ENCODE measurements around the gene CATSPER1.
"Not testable (repeated sequence)": the region's sequence is repeated elsewhere in the genome, so short reads cannot be mapped to it uniquely, and the experiment has no call there.

Gene CATSPER1

GRCh38 chr11:66016793-66017177, 9.5 kb downstream of the CATSPER1 start:
- Histone ChIP-seq H3K27me3 (ENCODE audit: control insufficient read depth, insufficient read depth, low read length) (peaks cover 17% of the 10 kb centered on the region), H3K27ac (ENCODE audit: low read depth, low read length) (no peak overlapping the region), H3K4me3 (ENCODE audit: low read depth, low read length) (no peak overlapping the region), H3K9ac (ENCODE audit: low read length) (no peak overlapping the region), H3K36me3 (ENCODE audit: control insufficient read depth, insufficient read depth, low read length) (no peaks in the 10 kb centered on the region), H3K9me3 (ENCODE audit: control insufficient read depth, insufficient read depth, low read depth, low read length) (no peaks in the 10 kb centered on the region), H3K4me1 (ENCODE audit: control insufficient read depth, insufficient read depth, low read length) (peaks cover 7% of the 10 kb centered on the region; the same call in 1 of the 2 replicates)

GRCh38 chr11:66015936-66016792, 10.1 kb downstream of the CATSPER1 start:
- H3K9ac ChIP-seq (ENCODE audit: low read length), result no peak overlapping the region

GRCh38 chr11:66015454-66015881, 10.8 kb downstream of the CATSPER1 start:
- Histone ChIP-seq H3K9me3 (ENCODE audit: control insufficient read depth, insufficient read depth, low read depth, low read length) (no peaks in the 10 kb centered on the region), H3K36me3 (ENCODE audit: control insufficient read depth, insufficient read depth, low read length) (no peaks in the 10 kb centered on the region), H3K4me3 (ENCODE audit: low read depth, low read length) (no peak overlapping the region), H3K9ac (ENCODE audit: low read length) (no peak overlapping the region), H3K27ac (ENCODE audit: low read depth, low read length) (no peak overlapping the region), H3K27me3 (ENCODE audit: control insufficient read depth, insufficient read depth, low read length) (peaks cover 16% of the 10 kb centered on the region), H3K4me1 (ENCODE audit: control insufficient read depth, insufficient read depth, low read length) (peaks cover 7% of the 10 kb centered on the region; the same call in 1 of the 2 replicates)

More at GRCh38 chr11:66015936-66016792, 10.1 kb downstream of the CATSPER1 start:
- peaks cover 16% of the 10 kb centered on the region for H3K27me3 ChIP-seq (ENCODE audit: control insufficient read depth, insufficient read depth, low read length)
- H3K36me3 ChIP-seq (ENCODE audit: control insufficient read depth, insufficient read depth, low read length), result no peaks in the 10 kb centered on the region
- H3K27ac ChIP-seq (ENCODE audit: low read depth, low read length), result no peak overlapping the region
- H3K9me3 ChIP-seq (ENCODE audit: control insufficient read depth, insufficient read depth, low read depth, low read length), result no peaks in the 10 kb centered on the region
- H3K4me1 ChIP-seq (ENCODE audit: control insufficient read depth, insufficient read depth, low read length), result peaks cover 7% of the 10 kb centered on the region; the same call in 1 of the 2 replicates
- no peak overlapping the region for H3K4me3 ChIP-seq (ENCODE audit: low read depth, low read length)

GRCh38 chr11:66014804-66015453, 11.3 kb downstream of the CATSPER1 start:
- no peaks in the 10 kb centered on the region for H3K36me3 ChIP-seq (ENCODE audit: control insufficient read depth, insufficient read depth, low read length)
- H3K9me3 ChIP-seq (ENCODE audit: control insufficient read depth, insufficient read depth, low read depth, low read length), result no peaks in the 10 kb centered on the region
- no peak overlapping the region for H3K4me3 ChIP-seq (ENCODE audit: low read depth, low read length)
- H3K27ac ChIP-seq (ENCODE audit: low read depth, low read length), result no peak overlapping the region
- peaks cover 7% of the 10 kb centered on the region; the same call in 1 of the 2 replicates for H3K4me1 ChIP-seq (ENCODE audit: control insufficient read depth, insufficient read depth, low read length)
- H3K9ac ChIP-seq (ENCODE audit: low read length), result no peak overlapping the region
- peaks cover 16% of the 10 kb centered on the region for H3K27me3 ChIP-seq (ENCODE audit: control insufficient read depth, insufficient read depth, low read length)

- H3K9me3 ChIP-seq (ENCODE audit: control insufficient read depth, insufficient read depth, low read depth, low read length), result no peaks in the 10 kb centered on the region
- H3K4me1 ChIP-seq (ENCODE audit: control insufficient read depth, insufficient read depth, low read length), result peaks cover 8% of the 10 kb centered on the region; the same call in 1 of the 2 replicates
- H3K9ac ChIP-seq (ENCODE audit: low read length), result no peak overlapping the region
- peaks cover 16% of the 10 kb centered on the region for H3K27me3 ChIP-seq (ENCODE audit: control insufficient read depth, insufficient read depth, low read length)
- H3K36me3 ChIP-seq (ENCODE audit: control insufficient read depth, insufficient read depth, low read length), result no peaks in the 10 kb centered on the region
- H3K4me3 ChIP-seq (ENCODE audit: low read depth, low read length), result no peak overlapping the region
- no peak overlapping the region for H3K27ac ChIP-seq (ENCODE audit: low read depth, low read length)
Observed at GRCh38 chr11:66013762-66014100, 12.5 kb downstream of the CATSPER1 start.

GRCh38 chr11:66012946-66013761, 13.1 kb downstream of the CATSPER1 start:
- Histone ChIP-seq H3K4me1 (ENCODE audit: control insufficient read depth, insufficient read depth, low read length) (peaks cover 10% of the 10 kb centered on the region; the same call in 1 of the 2 replicates), H3K27ac (ENCODE audit: low read depth, low read length) (no peak overlapping the region), H3K9me3 (ENCODE audit: control insufficient read depth, insufficient read depth, low read depth, low read length) (no peaks in the 10 kb centered on the region), H3K4me3 (ENCODE audit: low read depth, low read length) (no peak overlapping the region), H3K36me3 (ENCODE audit: control insufficient read depth, insufficient read depth, low read length) (no peaks in the 10 kb centered on the region), H3K27me3 (ENCODE audit: control insufficient read depth, insufficient read depth, low read length) (peaks cover 16% of the 10 kb centered on the region), H3K9ac (ENCODE audit: low read length) (no peak overlapping the region)

- Histone ChIP-seq H3K9ac (ENCODE audit: low read length) (no peak overlapping the region), H3K27me3 (ENCODE audit: control insufficient read depth, insufficient read depth, low read length) (peaks cover 16% of the 10 kb centered on the region), H3K27ac (ENCODE audit: low read depth, low read length) (no peak overlapping the region), H3K36me3 (ENCODE audit: control insufficient read depth, insufficient read depth, low read length) (no peaks in the 10 kb centered on the region), H3K4me1 (ENCODE audit: control insufficient read depth, insufficient read depth, low read length) (peaks cover 12% of the 10 kb centered on the region; the same call in 1 of the 2 replicates), H3K4me3 (ENCODE audit: low read depth, low read length) (no peak overlapping the region; the same call in 1 of the 2 replicates), H3K9me3 (ENCODE audit: control insufficient read depth, insufficient read depth, low read depth, low read length) (no peaks in the 10 kb centered on the region)
Observed at GRCh38 chr11:66012371-66012945, 13.8 kb downstream of the CATSPER1 start.

- H3K27me3 ChIP-seq (ENCODE audit: control insufficient read depth, insufficient read depth, low read length), result peaks cover 16% of the 10 kb centered on the region
- H3K4me1 ChIP-seq (ENCODE audit: control insufficient read depth, insufficient read depth, low read length), result peaks cover 18% of the 10 kb centered on the region
- H3K27ac ChIP-seq (ENCODE audit: low read depth, low read length), result no peak within 1 kb of the TSS
- H3K4me3 ChIP-seq (ENCODE audit: low read depth, low read length), result peak within 1 kb of the TSS; percentile 39
- no peaks in the 10 kb centered on the region for H3K9me3 ChIP-seq (ENCODE audit: control insufficient read depth, insufficient read depth, low read depth, low read length)
- H3K36me3 ChIP-seq (ENCODE audit: control insufficient read depth, insufficient read depth, low read length), result no peaks in the 10 kb centered on the region
- H3K9ac ChIP-seq (ENCODE audit: low read length), result no peak within 1 kb of the TSS
Observed at GRCh38 chr11:66011785-66012303, 14.4 kb downstream of the CATSPER1 start, which contains the start of gene CST6. CST6 (plus strand) TSS chr11:66012008; CDS start chr11:66012045, 37 bp downstream.

- no peak overlapping the region for H3K27ac ChIP-seq (ENCODE audit: low read depth, low read length)
- peaks cover 16% of the 10 kb centered on the region for H3K27me3 ChIP-seq (ENCODE audit: control insufficient read depth, insufficient read depth, low read length)
- H3K4me3 ChIP-seq (ENCODE audit: low read depth, low read length), result peak overlapping the region; percentile 39
- H3K4me1 ChIP-seq (ENCODE audit: control insufficient read depth, insufficient read depth, low read length), result peaks cover 24% of the 10 kb centered on the region
- no peaks in the 10 kb centered on the region; the same call in 1 of the 2 replicates for H3K36me3 ChIP-seq (ENCODE audit: control insufficient read depth, insufficient read depth, low read length)
- no peak overlapping the region for H3K9ac ChIP-seq (ENCODE audit: low read length)
- no peaks in the 10 kb centered on the region for H3K9me3 ChIP-seq (ENCODE audit: control insufficient read depth, insufficient read depth, low read depth, low read length)
Observed at GRCh38 chr11:66011239-66011784, 15.0 kb downstream of the CATSPER1 start.

- H3K27ac ChIP-seq (ENCODE audit: low read depth, low read length); H3K9me3 ChIP-seq (ENCODE audit: control insufficient read depth, insufficient read depth, low read depth, low read length); H3K9ac ChIP-seq (ENCODE audit: low read length); H3K36me3 ChIP-seq (ENCODE audit: control insufficient read depth, insufficient read depth, low read length); H3K4me3 ChIP-seq (ENCODE audit: low read depth, low read length): not testable (repeated sequence)
- peaks cover 24% of the 10 kb centered on the region for H3K4me1 ChIP-seq (ENCODE audit: control insufficient read depth, insufficient read depth, low read length)
- H3K27me3 ChIP-seq (ENCODE audit: control insufficient read depth, insufficient read depth, low read length), result peaks cover 16% of the 10 kb centered on the region
Observed at GRCh38 chr11:66010036-66010435, 16.2 kb downstream of the CATSPER1 start.
